GM19043 (cell line): ENCODE data around the gene PRKACA.

Experiments used
- ATAC-seq: cut with Tn5 transposase; IDR thresholded peaks from one replicate; pipeline ENCODE4 v1.9.1; 2021; ENCODE audit warnings: low read depth; ENCODE audit not compliant: unreplicated experiment

Gene PRKACA

GRCh38 chr19:14097532-14098151 is 19.9 kb downstream of the PRKACA start:
- no peak for ATAC-seq

GRCh38 chr19:14096272-14096992 is 21.1 kb downstream of the PRKACA start:
- ATAC-seq: no peak

- ATAC-seq: no peak
These were observed 22.7 kb downstream of the PRKACA start for GRCh38 chr19:14094854-14095253.

- ATAC-seq: no peak
These were observed 24.3 kb downstream of the PRKACA start for GRCh38 chr19:14093117-14093823.

GRCh38 chr19:14091813-14092462 is 25.6 kb downstream of the PRKACA start:
- ATAC-seq: no peak

- no peak for ATAC-seq
These were observed 26.3 kb downstream of the PRKACA start for GRCh38 chr19:14091081-14091812.

- no peak for ATAC-seq
These were observed 27.0 kb downstream of the PRKACA start, which contains the start of gene SAMD1 for GRCh38 chr19:14090509-14091080. Gene SAMD1, minus strand, starts transcription at chr19:14090751.

- no peak for ATAC-seq
These were observed 27.7 kb downstream of the PRKACA start for GRCh38 chr19:14089662-14090508.

GRCh38 chr19:14089412-14089661 is 28.2 kb downstream of the PRKACA start:
- no peak for ATAC-seq

GRCh38 chr19:14088634-14089411 is 28.7 kb downstream of the PRKACA start:
- ATAC-seq: no peak

- ATAC-seq: no peak
These were observed 31.5 kb downstream of the PRKACA start for GRCh38 chr19:14086098-14086497.

GRCh38 chr19:14085309-14085995 is 32.1 kb downstream of the PRKACA start, which contains the start of gene C19orf67:
Gene C19orf67, minus strand, starts transcription at chr19:14085783. Its CDS starts 156 bp downstream, at chr19:14085627.
- no peak for ATAC-seq

GRCh38 chr19:14082675-14082960 is 34.9 kb downstream of the PRKACA start:
- no peak for ATAC-seq

GRCh38 chr19:14081797-14082674 is 35.5 kb downstream of the PRKACA start:
- no peak for ATAC-seq

GRCh38 chr19:14080887-14081796 is 36.4 kb downstream of the PRKACA start:
- peak; percentile 73 for ATAC-seq

- ATAC-seq: no peak
These were observed 39.2 kb downstream of the PRKACA start for GRCh38 chr19:14078411-14078810.
